GM19372 (cell line): ENCODE data around the gene ENTPD2.

Source experiments
- ATAC-seq: cut with Tn5 transposase; IDR thresholded peaks from one replicate; pipeline ENCODE4 v1.9.1; 2021; ENCODE audit warnings: mild to moderate bottlenecking, low read depth, moderate library complexity; ENCODE audit not compliant: unreplicated experiment

Gene ENTPD2

DNA sequence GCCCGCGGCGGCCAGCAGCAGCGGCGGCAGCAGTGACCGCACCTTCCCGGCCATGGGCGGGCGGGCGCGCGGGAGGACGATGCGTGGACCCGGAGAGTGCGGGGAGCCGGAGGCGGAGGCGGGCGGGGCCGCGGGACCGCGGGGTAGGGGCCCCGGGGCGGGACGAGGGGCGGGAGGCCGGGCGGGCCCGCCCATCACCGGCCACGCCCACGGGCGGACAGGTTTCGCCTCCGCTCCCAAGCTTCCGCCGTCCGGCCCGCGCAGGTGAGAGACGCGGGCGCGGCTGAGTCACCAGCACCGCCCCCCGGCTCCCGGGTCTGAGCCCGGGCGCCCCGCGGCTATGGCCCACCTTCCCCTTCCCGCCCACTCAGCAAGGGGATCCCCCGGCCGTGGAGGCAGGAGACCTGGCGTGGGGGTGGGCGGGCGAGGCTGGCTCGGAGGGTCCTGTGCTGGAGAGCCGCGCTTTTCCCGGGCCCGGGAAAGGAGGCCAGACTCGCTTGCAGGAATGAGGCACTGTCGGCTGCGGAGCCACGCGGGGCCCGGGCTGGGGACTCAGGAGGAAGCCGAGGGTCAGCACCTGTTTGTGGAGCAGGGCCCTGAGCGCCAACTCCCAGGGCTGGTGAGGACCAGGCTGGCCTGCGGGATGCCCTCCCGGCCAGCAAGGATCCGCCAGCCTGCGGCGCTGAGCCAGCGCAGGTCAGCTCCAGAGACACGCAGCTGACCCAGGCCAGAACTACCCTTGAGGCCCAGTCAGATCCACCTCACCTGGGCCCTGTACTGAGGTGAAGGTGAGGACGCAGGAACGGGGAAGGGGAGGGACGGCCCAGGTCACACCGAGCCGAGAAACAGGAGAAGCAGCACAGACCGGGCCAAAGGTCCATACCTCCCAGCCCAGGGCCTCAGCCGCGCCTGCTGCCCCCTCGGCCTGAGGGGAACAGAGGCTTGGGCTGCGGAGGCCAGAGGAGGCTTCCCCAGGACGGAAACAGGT lies at the start of gene ENTPD2:
Gene ENTPD2 (minus strand): TSS at position 118 of the 988 bp plus-strand sequence. CDS start 64 bp downstream, at position 54.
- ATAC-seq, result no peak

DNA sequence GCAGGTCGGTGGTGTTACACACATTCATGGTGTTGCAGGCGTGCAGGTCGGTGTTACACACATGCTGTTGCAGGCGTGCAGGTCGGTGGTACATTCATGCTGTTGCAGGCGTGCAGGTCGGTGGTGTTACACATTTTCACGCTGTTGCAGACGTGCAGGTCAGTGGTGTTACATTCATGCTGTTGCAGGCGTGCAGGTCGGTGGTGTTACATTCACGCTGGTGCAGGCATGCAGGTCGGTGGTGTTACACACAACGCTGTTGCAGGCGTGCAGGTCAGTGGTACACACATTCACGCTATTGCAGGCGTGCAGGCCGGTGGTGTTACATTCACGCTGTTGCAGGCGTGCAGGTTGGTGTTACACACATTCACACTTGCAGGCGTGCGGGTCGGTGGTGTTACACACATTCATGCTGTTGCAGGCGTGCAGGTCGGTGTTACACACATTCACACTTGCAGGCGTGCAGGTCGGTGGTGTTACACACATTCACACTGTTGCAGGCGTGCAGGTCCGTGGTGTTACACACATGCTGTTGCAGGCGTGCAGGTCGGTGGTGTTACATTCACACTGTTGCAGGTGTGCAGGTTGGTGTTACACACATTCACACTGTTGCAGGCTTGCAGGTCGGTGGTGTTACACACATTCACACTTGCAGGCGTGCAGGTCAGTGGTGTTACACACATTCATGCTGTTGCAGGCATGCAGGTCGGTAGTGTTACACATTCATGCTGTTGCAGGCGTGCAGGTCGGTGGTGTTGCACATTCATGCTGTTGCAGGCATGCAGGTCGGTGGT lies 49.5 kb upstream of the ENTPD2 start:
- no peak for ATAC-seq

DNA sequence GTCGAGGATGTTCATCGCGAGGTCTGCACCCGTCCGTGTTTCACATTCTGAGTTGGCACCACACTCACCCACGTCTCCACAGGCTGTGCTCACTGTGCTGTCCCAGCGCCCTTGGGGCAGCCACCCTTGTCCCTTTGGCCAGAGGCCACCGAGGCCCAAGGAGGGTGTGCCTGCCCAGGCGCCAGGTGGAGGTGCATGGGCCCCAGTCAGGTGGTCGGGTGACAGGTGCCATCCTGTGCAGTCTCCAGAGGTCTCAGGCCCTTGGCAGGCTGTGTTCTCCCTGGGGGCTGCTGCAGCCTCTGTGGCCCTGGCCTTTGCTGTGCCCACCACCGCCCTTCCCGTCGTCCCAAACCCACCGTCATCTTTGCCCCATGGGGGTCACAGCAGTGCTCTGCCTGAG lies 45.4 kb upstream of the ENTPD2 start:
- ATAC-seq, result no peak

DNA sequence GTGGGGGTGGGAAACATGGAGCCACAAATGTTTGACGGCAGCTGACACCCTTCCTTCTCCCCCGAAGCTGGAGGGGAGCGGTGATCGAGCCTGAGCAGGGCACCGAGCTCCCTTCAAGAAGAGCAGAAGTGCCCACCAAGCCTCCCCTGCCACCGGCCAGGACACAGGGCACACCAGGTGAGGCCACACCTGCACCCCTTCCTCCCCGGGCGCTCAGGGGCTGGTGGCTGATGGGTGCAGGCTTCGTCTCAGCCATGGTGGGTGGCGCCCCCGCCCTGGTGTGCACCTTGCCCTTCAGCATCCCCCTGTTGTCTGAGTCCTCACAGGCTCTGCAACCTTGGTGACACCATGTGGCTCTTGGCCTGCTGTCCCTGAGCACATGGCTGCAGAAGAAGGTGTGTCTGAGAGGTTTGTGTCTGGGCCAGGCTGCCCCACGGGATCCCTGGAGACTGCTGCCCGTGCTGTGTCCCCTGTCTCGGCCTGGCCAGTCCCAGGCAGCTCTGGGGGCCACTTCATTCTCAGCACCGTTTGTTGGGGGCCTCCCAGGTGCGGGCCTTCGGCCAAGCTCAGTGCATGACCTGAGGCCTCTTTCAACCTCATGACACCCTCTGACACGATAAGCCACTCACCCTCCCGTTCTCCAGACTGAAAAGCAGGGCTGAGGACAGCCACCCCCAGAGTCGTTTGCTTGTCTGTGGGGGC lies 44.1 kb upstream of the ENTPD2 start:
- ATAC-seq, result no peak

DNA sequence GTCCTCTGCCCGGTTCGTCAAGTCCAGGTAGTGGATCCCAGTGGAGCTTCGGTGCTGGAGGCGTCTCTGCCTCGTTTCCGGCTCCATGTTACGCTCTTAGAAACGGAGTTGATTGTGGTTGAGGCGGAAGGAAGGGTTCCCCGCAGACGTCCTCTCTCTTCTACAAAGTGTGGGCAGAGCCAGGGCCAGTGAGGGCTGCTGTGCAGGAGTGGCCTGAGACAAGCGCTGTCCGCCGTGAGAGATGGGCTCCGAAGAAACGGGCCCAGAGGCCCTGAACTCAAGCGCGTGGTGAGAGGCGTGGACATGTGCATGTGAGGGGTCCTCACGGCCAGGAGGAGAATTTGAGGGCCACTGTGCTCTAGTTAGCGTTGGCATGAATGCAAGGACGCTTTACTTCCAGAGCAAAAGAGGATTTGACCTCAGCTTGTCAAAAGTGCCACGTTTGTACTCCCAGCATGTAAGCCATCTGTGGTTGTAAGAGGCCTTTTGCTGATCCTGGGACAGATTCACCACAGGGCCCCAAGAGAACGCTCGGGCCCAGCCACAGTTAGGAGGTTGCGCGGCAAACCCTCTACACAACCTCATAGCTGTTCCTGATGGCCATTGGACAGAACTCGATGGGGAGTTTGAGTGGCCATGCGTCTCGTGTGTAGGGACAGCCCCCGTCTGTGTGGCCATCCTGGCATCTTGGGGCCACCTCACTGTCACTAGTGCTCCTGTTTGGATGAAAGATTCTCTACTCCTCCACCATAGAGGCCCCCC lies 43.1 kb upstream of the ENTPD2 start:
- ATAC-seq, result no peak

DNA sequence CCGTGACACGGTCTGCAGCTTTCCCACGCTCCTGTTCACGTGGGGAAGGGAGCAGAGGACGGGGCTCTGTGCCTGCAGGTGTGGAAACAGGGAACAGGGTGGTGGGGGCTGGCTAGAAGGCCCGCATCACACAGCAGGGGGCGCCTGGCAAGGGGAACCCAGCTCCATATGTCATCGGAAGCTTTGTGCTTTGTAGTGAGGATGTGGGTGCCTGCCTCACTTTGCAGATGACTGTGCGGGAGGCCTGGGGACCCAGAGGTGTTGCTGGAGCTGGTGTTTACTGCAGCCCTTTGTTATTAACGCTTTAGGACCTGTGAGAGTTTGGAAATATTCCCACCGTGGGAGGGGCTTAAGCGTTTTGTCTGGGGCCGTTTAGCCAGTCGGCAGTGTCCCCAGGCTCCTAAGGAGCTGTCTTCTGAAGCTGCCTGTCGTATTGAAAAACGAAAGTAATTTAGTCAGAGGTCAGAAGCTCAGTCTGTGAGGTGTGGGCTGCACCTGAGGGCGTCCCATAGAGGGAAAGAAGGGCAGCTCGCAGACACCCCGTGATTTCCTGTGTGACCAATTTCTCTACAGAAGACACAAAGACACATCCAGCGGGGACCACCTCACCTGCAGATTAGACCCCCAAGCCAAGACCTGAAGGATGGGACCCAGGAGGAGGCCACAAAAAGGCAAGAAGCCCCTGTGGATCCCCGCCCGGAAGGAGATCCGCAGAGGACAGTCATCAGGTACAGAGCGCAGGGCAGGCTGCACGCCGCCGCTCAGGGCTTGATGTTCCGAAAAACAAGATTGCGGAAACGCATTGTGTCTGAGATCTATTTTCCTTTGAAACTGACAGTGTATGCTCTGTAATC lies 42.0 kb upstream of the ENTPD2 start:
- peak; percentile 76 for ATAC-seq

DNA sequence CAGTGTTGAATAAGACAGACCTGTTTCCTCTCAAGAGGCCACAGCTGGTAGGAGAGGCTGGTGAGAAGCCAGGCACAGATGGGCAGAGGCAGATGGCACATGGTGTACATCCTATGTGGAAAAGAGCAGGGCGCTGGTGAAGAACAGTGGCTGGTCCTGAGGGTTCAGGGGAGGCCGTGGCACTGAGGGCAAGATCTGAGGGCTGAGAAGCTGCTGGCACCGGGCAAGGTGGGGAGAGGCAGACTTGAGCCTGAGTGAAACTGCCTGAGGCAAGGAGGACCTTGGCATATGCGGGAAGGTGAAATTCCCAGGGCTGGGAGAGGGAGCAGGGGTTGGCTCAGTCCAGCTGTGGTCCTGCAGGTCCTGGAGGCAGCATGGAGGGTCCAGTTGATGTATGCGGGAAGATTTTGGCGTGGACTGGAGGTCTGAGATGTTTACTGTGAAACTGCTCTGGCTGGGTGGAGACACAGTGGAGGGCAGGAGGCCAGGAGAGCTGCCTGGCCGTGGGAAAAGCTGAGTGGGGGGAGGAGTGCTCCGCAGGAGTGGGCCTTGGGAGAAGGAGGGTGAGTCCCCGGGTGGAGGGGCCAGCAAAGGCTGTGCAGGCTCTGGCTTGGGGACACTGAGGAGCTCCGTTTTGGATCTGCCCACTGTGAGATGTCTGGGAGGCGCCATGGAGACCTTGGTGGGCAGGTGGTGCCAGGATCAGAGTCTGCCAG lies 35.5 kb upstream of the ENTPD2 start:
- no peak for ATAC-seq

DNA sequence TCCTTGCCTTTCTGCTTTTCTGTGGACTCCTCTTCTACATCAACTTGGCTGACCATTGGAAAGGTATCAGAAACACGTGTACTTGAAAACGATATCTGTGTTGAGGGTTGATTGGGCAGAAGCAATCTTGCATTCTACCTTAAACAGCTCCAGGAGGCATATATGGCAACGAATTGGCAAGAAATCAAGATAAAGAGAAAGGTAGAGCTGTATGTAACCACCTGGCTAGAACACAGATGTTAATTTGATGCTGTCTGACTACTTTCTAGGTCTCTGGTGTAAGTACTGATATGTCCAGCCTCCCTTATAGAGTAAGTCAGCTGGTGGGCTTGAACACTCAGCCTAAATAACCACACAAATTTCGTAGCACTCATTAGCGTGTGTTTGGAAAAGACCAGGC lies 34.3 kb upstream of the ENTPD2 start:
- no peak for ATAC-seq

DNA sequence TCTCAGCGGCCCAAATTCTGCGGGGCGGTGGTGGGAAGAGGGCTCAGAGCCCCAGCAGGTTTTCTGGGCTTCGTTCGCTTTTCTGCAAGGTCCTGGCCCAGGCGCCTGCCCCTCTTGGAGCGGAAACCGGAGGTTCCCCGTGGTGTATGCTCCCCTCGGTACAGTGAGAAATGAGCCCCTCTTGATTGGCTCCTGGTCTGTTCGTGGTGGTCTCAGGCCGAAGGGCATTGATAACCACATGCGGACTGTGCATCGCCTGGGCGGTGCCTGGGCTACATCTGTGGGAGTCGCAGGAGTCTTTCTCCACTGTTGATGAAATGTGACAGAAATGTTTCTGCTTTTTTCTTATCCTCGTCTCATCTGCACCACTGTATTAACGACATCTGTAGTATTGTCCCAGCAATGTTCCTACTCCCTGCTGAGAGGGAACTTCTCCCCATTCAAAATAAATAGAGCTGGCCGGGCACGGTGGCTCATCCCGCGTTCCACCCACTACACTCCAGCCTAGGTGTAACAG lies 33.6 kb upstream of the ENTPD2 start:
- no peak for ATAC-seq

DNA sequence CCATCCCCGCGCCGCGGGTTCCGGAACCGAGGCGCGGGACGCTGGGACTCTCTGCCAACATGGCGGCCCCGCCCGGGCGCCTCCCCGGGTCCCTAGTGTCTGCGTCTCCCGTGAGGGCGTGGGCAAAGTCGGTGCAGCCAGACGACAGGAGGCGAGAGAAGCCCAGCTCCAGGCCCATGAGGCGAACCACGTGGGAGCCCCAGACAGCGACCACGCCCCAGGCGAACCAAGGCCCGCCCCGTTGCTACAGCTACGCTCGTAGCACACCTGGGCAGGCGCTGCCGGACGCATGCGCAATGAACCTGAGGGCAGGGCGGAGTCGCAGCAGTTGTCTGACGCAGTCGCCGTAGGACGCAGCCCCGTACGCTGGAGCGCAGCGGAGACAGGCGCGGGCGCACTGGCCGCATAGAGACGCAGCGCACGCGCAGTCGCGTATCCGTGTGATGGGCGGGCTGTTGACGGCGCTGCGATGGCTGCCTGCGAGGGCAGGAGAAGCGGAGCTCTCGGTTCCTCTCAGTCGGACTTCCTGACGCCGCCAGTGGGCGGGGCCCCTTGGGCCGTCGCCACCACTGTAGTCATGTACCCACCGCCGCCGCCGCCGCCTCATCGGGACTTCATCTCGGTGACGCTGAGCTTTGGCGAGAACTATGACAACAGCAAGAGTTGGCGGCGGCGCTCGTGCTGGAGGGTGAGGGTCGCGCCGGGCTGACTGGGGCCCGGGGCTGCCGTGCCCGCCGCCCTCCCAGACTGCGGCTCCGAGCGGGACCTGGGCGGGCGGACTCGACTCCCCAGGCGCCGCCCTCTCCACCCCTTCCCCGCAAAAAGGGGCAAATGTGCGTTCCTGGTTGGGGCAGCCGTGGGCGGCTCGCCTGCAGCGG lies 32.9 kb upstream of the ENTPD2 start, which contains the start of gene MAN1B1:
Gene MAN1B1 (plus strand): TSS at position 455 of the 878 bp plus-strand sequence. CDS start 15 bp downstream, at position 470.
- peak; percentile 90 for ATAC-seq

DNA sequence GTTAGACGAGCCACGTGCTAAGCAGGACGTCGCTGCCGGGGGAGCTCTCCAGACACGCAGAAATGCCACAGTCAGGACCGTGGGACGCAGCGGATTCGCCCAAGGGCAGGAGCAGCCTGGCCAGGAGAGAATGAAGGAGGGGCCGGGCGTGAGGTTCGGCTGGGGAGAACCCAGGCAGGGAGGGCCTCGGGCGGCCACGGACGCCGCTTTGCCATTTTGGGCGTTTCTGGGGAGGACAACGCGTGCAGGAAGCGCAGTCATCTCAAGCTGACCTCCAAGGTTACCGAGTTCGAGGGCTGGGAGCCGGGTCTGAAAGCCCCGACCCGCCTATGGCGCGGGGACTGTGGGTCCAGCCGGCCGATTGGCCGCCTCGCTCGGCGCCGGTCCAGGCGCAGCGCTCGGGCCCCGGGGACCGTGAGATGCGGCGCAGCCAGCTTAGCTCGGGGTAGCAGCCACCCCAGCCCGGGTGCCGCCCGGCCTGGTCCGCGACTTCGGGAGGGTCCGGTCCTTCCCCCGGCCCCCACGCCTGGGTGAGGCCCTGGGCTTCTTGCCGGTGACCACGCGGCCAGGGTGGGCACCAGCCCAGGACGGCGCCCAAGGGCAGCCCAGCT lies 32.2 kb upstream of the ENTPD2 start:
- no peak for ATAC-seq

DNA sequence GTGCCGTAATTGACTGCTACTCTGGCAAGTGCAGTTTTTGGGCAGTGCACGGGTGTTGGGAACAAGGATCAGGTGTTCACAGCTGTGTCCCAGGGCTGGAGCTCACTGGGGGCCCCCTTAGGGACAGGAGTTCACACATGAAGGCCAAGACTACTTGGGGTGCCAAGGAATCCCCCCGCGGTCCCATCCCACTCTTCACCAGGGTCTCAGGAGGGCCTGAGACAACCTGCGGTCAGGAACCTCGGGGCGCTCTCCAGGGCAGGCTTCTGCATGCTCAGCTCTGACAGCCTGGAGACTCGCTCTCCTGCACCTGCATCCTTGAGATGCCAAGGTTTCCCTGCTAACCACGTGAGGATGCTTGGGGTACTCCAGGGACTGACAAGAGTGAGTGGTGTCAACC lies 30.7 kb upstream of the ENTPD2 start:
- ATAC-seq, result no peak

DNA sequence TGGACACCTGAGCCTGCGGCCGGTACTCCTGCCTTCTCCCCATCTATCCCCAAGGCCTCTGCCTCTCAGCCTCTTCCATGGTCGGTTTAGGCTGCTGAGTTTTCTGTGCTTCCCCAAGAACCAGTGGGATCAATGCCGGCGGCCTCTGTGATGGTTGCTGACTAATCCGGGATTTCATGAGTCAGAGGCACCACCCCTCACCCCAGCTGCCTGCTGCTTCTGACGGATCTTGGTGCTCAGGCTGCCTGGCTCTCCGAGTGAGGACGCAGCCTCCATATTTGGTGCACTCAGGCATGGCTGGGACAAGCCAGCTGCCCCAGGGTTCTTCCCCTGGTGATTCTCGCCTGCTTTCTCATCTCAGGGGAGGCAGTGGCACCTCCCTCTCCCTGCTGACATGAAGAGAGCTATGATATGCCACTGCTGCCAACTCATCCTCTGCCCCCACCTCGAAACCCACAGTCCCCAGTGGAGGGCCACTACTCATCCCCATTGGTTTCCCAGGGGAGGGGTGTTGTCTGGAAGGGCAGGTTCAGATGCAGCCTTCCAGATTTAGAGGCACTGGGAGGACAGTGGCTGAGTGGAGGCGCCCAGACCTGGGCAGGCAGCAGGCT lies 29.6 kb upstream of the ENTPD2 start:
- no peak for ATAC-seq

DNA sequence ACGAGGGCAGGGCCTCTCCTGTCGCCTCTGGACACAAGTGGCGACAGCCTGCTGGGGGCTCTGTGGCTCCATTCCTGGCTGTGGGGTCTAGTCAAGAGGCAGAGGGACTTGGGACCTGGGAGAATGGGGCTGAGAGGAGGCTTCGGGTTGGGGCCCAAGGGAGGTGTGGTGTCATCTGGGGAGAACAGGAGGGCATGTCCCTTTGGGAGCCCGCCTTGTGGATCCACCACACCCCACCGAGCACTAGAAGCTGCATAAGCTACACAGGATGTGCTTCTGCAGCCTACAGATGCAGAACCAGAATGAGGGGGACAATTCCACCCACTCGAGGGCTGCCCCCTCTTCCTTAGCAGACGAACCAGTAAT lies 29.0 kb upstream of the ENTPD2 start:
- no peak for ATAC-seq

DNA sequence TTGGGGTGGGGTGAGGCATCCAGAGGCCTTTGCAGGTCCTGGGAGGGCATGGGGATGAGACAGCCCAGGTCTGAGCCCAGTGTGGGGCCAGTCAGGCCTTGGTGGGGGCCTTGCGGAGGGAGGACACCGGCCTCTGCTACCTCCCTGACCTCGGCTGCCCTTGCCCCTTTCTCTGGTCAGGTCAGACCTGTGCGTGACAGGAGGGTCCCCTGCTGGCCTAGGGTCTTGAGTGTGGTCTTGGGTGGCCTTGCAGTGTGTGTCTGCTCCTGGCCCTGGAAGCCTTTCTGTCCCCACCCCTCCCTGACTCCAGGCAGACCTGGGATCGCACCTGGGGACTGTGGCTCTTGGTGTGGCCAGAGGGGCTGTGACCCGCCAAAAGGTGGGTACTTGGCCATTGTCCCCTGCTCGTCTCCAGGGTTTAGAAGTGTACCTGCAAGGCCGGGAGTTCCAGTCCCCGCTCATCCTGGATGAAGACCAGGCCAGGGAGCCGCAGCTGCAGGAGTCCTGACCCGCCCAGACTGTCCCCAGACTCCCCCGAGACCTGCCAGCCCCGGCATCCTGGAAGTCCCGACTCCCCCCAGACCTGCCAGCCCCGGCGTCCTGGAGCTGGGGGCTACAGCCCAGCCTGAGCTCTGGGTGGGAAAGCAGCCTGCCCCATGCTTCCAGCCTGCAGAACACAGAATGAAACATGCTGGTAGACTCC lies 28.5 kb upstream of the ENTPD2 start:
- ATAC-seq, result no peak
